Loucy (cell line): ENCODE data around the gene MBLAC1.

ENCODE experiments used
- CTCF ChIP-seq: fragments of 200-600 bp; sonication (generic); conservative IDR thresholded peaks from 2 replicates; pipeline ENCODE4 v1.5.1; 2014; ENCODE audit warnings: mild to moderate bottlenecking, antibody characterized with exemption, low read length
- EZH2phosphoT487 ChIP-seq: fragments of 200-600 bp; IDR thresholded peaks from 2 replicates; pipeline ENCODE4 v1.6.1; 2018; ENCODE audit warnings: antibody characterized with exemption, mild to moderate bottlenecking, moderate library complexity, borderline replicate concordance

- TF ChIP-seq CTCF (no peak), EZH2phosphoT487 (no peak)
Observed at GRCh38 chr7:100166970-100167911, 40.5 kb downstream of the MBLAC1 start.
